GM21619 (cell line): ENCODE data around the gene CACNA1B.
"Not testable (repeated sequence)": the region's sequence is repeated elsewhere in the genome, so short reads cannot be mapped to it uniquely, and the experiment has no call there.

Source experiments
- ATAC-seq: cut with Tn5 transposase; IDR thresholded peaks from one replicate; pipeline ENCODE4 v1.9.1; 2021; ENCODE audit not compliant: unreplicated experiment

The CACNA1B gene

DNA sequence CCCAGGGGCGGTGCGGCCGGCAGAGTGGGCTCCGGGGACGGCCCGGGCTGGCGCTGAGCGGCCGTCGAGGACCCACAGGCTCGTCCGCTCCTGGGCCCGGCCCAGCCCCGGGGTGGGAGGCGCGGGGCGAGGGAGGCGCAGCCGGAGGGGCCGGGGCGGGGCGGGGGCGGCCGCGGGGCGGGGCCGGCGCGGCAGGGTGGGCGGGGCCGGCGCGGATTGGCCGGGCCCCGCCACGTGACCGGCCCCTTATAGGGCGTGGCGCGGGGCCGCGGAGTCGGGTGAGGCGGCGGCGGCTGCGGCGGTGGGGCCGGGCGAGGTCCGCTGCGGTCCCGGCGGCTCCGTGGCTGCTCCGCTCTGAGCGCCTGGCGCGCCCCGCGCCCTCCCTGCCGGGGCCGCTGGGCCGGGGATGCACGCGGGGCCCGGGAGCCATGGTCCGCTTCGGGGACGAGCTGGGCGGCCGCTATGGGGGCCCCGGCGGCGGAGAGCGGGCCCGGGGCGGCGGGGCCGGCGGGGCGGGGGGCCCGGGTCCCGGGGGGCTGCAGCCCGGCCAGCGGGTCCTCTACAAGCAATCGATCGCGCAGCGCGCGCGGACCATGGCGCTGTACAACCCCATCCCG is at the start of gene CACNA1B:
TSS of gene CACNA1B (plus strand) at position 277 of the 617 bp plus-strand sequence. CDS start at position 429, 152 bp downstream.
- ATAC-seq: not testable (repeated sequence)

DNA sequence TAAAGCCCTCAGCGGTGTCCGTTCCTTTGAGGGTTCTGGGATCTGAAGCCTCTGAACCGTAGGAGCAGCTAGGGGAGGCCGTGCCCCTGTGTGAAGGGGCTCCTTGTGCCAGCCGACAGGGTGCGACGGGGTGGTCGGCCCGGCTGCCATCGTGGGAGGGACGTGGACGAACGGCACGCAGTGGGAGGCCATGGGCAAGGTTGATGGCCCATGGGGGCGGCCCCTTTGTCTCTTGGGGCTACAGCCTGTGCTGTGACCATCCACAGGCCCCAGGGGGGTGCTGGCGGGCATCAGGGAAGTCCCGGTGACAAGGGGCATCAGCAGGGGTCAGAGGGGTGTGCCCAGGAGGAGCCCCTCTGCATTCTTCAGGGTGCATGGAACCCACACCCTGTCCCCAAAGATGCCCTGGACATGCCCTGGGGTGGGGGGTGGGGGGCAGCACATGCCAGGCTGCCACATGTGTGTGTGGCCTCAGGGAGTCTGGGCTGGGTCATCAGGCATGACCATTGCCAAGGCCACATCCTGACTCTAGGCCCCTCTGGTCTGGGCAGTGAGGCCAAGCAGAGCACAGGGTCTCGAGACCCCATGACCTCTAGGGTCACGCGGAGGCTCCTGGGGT is 49.6 kb upstream of the CACNA1B start:
- no peak for ATAC-seq

DNA sequence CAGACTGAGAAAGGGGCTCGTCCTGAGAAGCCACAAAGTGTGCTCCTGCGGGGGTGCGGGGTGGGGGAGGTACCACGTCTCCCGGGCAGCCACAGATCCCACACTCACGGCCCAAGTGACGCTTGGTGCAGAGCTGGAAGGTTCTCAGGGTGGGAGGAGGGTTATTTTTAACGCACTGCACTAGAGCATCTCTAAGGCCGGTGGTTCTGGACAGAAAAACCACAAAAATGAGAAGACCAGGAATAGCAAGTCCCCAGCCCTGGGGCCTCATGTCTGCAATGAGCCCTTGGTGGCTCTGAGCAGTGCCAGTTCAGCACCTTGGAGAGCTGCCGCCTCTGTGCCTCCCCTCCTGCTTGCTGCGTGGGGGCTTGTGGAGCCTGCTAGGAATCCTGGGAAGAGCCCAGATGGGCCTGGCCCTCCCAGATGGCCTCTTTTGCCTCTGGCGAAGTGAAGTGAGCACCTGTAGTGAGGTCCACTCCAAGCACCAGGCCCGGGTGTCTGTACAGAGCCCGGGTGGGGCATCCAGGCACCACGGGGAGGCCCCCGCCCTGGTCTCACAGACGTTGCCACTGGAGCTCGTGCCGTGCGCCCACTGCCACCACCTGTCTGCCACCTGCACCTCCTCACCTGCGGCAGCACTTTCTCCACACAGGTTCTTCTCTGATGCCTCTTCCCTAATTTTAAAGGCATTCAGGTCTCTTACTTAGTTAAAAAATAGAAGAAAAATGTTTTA is 48.9 kb upstream of the CACNA1B start:
- ATAC-seq: no peak

DNA sequence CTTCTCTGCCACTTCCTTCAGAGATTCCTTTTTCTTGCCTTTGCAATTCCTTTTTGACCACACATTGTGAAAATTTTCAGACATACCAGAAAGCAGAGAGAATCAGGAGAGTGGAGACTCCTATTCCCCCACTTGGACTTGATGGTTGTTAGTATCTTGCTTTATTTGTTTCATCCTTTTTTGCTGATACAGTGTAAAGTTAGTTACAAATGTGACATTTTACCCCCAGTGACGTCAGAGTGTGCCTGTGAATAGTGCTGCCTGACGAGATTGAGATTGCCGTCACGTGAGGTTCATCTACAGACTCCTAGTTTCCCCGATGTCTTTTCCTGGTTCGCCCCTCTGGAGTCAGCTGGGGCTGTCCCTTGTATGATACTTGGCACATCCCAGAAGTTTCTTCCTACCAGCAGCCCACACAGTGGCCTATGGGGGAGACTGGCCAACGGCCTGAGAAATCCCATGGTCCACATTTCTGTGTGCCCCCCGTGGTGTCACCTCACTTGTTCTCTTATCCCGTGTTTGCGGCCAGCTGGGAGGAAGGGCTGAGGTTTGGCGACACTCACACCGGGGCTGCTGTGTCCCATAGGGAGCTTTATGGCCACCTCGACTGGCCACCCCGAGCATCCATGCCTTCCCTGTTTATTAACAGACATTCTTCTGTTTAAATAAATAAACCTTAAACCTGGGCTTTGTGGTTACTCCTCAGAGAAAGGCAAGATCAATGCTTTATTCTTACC is 48.2 kb upstream of the CACNA1B start:
- no peak for ATAC-seq

GRCh38 chr9:137832191-137832700 is 45.3 kb upstream of the CACNA1B start:
- ATAC-seq: no peak

DNA sequence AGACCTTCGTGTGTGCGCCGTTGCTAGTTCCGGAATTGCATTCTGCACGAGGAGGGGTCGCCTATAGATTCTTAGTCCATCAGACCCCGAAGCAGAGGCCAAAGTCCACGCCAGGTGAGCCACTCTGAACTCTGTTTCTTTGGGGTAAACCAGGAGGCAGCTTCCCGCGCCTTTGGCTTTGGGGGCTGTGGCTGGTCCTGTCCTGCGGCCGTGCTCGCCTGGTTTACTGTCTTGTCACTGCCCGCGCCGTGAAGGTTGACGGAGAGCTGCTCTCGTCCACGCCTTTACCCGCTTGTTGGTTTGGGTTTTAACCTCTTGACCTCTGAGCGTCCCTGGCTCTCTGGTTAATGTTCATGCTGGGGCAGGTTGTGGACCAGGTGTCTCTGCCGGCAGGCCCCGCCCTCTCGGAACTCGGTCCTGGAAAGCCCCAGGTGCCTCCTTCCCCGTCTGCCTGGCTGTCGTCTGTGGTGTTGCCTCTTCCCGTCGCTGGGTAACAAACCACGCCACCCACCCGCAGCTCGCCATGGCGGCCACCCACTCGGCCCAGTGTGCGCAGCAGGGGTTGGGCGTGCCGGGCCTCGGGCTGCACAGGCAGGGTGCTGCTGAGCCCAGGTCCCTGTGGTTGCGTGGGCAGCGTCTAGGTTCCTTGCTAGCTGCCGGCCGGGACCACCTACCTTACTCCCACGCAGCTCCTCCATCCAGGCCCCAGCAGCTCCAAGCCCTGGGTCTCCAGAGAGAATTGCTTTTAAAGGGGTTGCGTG is 44.6 kb upstream of the CACNA1B start:
- ATAC-seq: no peak

- ATAC-seq: no peak
Observed at GRCh38 chr9:137833721-137834613, 43.6 kb upstream of the CACNA1B start.

DNA sequence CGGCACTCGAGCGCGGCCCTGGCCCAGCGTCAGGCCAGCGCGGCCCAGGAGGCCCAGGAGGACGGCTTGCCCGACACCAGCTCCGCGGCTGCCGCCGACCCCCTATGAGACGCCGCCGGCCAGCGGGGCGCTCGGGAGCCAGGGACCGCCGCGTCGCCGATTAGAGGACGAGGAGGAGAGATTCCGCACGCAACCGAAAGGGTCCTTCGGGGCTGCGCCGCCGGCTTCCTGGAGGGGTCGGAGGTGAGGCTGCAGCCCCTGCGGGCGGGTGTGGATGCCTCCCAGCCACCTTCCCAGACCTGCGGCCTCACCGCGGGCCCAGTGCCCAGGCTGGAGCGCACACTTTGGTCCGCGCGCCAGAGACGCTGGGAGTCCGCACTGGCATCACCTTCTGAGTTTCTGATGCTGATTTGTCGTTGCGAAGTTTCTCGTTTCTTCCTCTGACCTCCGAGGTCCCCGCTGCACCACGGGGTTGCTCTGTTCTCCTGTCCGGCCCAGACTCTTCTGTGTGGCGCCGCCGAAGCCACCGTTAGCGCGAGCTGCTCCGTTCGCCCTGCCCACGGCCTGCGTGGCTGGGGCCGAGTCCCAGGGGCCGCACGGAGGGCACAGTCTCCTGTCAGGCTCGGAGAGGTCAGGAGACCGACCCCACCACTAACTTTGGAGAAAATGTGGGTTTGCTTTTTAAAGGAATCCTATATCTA is 42.6 kb upstream of the CACNA1B start:
- no peak for ATAC-seq

DNA sequence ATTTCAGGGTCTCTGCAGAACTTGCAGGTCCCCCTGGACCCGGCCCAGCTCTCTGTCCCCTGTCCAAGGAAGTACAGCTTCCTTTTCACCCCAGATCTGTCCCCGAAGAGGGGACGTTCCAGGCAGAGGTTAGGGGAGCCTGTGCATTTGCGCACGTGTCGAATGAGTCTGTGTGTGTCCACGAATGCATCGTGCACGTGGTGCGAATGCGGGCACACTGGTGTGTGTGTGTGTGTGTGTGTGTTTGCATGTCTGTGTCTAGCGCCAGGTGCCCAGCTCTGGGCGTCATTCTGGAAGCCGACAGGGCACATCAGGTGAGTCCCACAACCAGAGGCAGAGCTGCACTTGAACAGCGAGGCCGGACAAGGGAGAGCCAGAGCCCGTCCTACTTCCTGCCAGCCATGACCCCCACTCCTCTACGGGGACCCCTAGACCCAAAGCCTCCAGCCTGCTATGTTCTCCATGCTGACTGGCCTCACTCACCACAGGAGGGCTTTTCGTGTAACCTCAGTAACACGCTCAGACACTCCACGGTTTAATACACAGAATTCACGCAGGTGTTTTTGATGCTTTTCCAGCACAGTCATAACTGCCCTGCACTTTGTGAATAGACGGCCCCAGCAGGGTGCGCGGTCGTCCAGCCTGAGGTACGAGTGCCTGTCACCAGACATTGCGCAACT is 41.3 kb upstream of the CACNA1B start:
- no peak for ATAC-seq

DNA sequence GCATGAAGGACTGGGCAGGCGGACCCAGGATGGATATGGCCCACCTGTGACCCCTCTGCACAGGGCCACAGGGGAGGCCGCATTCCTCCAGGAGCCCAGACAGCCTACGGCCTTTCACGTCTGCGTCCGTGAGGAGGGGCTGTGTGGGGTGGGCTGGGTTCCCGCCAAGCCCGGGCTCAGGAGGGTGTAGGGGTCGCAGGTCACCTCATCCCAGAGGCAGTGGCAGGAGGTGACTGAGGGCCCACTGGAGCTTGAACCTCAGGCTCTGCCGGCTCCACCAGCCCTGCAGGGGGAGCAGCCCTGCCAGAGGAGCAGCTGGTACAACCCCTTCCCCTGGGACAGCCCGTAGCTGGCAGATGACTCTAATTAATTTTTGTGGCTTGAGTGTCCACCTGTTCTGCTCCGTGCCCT is 40.7 kb upstream of the CACNA1B start:
- no peak for ATAC-seq

- no peak for ATAC-seq
Observed at GRCh38 chr9:137837345-137838278, 40.0 kb upstream of the CACNA1B start.

DNA sequence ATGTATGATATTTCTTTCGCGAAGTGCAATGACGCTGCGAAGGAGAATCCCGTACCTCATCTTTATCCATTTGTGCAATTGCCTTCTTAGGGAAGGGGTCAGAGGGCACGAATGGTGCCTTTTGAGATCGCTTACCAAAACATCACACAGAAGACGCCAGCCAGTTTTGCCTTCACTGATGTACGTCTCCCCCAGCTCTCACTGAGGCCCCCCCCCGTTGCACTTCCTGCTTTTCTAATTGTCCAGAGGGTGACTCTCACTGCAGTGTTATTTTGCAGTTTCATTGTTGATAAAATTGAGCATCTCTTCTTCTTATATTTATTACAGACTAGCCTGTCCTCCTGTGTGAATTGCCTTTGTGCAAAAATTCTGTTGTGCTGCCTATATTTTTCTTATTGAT is 39.0 kb upstream of the CACNA1B start:
- ATAC-seq: no peak

DNA sequence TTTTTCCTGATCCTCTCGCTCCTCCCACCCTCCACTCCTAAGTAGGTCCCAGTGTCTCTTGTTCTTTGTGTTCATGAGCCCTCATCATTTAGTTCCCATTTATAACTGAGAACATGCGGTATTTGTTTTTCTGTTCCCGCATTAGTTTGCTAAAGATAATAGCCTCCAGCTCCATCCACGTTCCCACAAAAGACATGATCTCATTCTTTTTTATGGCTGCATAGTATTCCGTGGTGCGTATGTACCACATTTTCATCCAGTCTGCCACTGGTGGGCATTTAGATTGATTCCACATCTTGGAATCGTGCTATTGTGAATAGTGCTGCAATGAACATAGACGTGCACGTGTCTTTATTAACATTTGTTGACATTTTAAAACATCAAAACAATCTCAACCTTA is 34.2 kb upstream of the CACNA1B start:
- ATAC-seq: no peak

DNA sequence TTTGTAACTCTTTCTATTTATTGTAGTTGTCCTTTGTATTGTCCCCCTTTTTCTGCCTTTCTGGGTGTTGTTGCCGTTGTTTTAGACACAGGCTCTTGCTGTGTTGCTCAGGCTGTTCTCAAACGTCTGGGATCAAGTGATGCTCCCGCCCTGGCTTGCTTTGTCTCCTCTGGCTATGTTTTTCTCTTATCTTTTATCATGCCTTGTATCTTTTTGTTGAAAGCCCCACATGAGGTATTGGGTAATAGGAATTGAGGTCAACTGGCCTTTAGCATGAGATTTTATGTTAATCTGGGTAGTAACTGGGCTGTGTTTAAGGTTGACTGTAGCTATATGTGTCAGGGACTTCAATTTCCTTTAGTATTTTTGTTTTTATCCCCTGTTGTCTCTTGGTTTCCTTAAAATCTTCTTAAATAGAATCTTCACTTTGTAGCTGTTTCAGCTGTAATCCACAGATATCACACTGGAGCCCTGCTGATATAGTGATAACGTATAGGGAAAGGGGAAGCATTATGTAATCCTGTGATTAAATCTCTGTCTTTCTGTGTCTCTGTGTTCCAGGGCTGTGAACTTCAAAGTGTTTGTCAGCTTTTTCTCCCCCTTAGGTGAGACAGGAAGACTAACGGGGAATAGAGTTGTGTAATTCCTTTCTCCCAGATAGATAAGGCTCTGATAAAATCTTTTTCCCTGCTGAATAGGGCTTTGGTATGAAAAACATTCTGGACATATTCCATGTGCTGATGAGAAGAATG is 25.9 kb upstream of the CACNA1B start:
- no peak for ATAC-seq

- no peak for ATAC-seq
Observed at GRCh38 chr9:137853392-137853995, 24.1 kb upstream of the CACNA1B start.

- ATAC-seq: no peak
Observed at GRCh38 chr9:137860361-137860760, 17.2 kb upstream of the CACNA1B start.
